H7 (cell line): Measurements from ENCODE around the gene BIRC5. TPM values are rescaled to one million over a fixed set of nuclear protein-coding genes. Genes with fewer than 3 reads are reported as not detected.

Experiments
- DNase-seq: peaks from one replicate; pipeline ENCODE4 v3.0.0; 2012
- H3K27me3 ChIP-seq: 2 replicates; pipeline ENCODE4 v1.6.0; 2011; ENCODE audit warnings: mild to moderate bottlenecking, low read length; ENCODE audit not compliant: control insufficient read depth, insufficient read depth
- H3K36me3 ChIP-seq: replicated peaks from 2 replicates; pipeline ENCODE4 v1.5.1; 2011; ENCODE audit warnings: low read length; ENCODE audit not compliant: control insufficient read depth, insufficient read depth
- H3K4me3 ChIP-seq: 2 replicates; pipeline ENCODE4 v1.5.1; 2011; ENCODE audit warnings: low read depth, mild to moderate bottlenecking, control low read depth, low read length, moderate library complexity; ENCODE audit not compliant: insufficient read depth
- total RNA-seq: library from RNA; depleted of rRNA; stranded (reverse); fragments of >200 nt; shearing (Covaris generic); gene quantifications from 2 replicates; pipeline ENCODE4 v1.2.3, GENCODE V29; 2014

BIRC5 gene
- total RNA-seq, 1 experiment from 2014 or later = 152 TPM

- peaks cover 16% of the 10 kb centered on the region for H3K27me3 ChIP-seq
- H3K4me3 ChIP-seq = no peak overlapping the region
- no peaks in the 10 kb centered on the region for H3K36me3 ChIP-seq
- peak; percentile 55 for DNase-seq
Observed at GRCh38 chr17:78236362-78237127, 22.5 kb downstream of the BIRC5 start.

- H3K36me3 ChIP-seq = no peaks in the 10 kb centered on the region
- peaks cover 8% of the 10 kb centered on the region for H3K27me3 ChIP-seq
- H3K4me3 ChIP-seq = no peak overlapping the region
- no peak for DNase-seq
Observed at GRCh38 chr17:78237401-78238012, 23.5 kb downstream of the BIRC5 start.

- peak; percentile 60 for DNase-seq
- no peak overlapping the region for H3K4me3 ChIP-seq
- no peaks in the 10 kb centered on the region for H3K36me3 ChIP-seq
- peaks cover 2% of the 10 kb centered on the region for H3K27me3 ChIP-seq
Observed at GRCh38 chr17:78238823-78239488, 24.9 kb downstream of the BIRC5 start.

GRCh38 chr17:78239489-78239931 lies 25.5 kb downstream of the BIRC5 start:
- Histone ChIP-seq H3K36me3 (no peaks in the 10 kb centered on the region), H3K27me3 (peaks cover under 1% of the 10 kb centered on the region; the same call in 1 of the 2 replicates), H3K4me3 (no peak overlapping the region)
- DNase-seq = peak; percentile 59

GRCh38 chr17:78240012-78240655 lies 26.1 kb downstream of the BIRC5 start:
- H3K4me3 ChIP-seq = no peak overlapping the region
- H3K27me3 ChIP-seq = no peaks in the 10 kb centered on the region
- H3K36me3 ChIP-seq = no peaks in the 10 kb centered on the region
- DNase-seq = peak; percentile 39

GRCh38 chr17:78240839-78241238 lies 26.8 kb downstream of the BIRC5 start:
- Histone ChIP-seq H3K4me3 (no peak overlapping the region), H3K36me3 (no peaks in the 10 kb centered on the region), H3K27me3 (no peaks in the 10 kb centered on the region)
- no peak for DNase-seq

GRCh38 chr17:78241277-78242023 lies 27.4 kb downstream of the BIRC5 start:
- peak; percentile 91 for DNase-seq
- H3K27me3 ChIP-seq = no peaks in the 10 kb centered on the region
- H3K4me3 ChIP-seq = no peak overlapping the region
- H3K36me3 ChIP-seq = no peaks in the 10 kb centered on the region

GRCh38 chr17:78242024-78242742 lies 28.1 kb downstream of the BIRC5 start:
- Histone ChIP-seq H3K36me3 (no peaks in the 10 kb centered on the region), H3K27me3 (no peaks in the 10 kb centered on the region), H3K4me3 (no peak overlapping the region)
- no peak for DNase-seq

GRCh38 chr17:78247304-78247703 lies 33.3 kb downstream of the BIRC5 start:
- Histone ChIP-seq H3K27me3 (no peaks in the 10 kb centered on the region), H3K4me3 (no peak overlapping the region), H3K36me3 (no peaks in the 10 kb centered on the region)
- DNase-seq = no peak

GRCh38 chr17:78248051-78248914 lies 34.2 kb downstream of the BIRC5 start:
- Histone ChIP-seq H3K4me3 (no peak overlapping the region), H3K27me3 (no peaks in the 10 kb centered on the region), H3K36me3 (no peaks in the 10 kb centered on the region)
- DNase-seq = no peak

GRCh38 chr17:78249074-78249817 lies 35.2 kb downstream of the BIRC5 start:
- H3K27me3 ChIP-seq = no peaks in the 10 kb centered on the region
- no peaks in the 10 kb centered on the region for H3K36me3 ChIP-seq
- no peak overlapping the region for H3K4me3 ChIP-seq
- no peak for DNase-seq
